ENCODE results near the gene HSD11B1L. TPM values are rescaled to one million over a fixed set of nuclear protein-coding genes. Genes with fewer than 3 reads are reported as not detected.

The HSD11B1L gene
- polyA plus RNA-seq, 3 donors, result 1.9 to 2.5 (median 2.4) TPM

- Mint-ChIP-seq H3K4me3 (peak overlapping the region; percentile 25 to 88), H3K27ac (peak overlapping the region in 6 of 7 donors; percentile 5 to 84 (median 50)), H3K27me3 (ENCODE audit: low read depth in 3 of 3) (peaks cover 0 to 5% (median 5%) of the 10 kb centered on the region in 3 donors), H3K9me3 (peaks cover 0 to 2% (median 0%) of the 10 kb centered on the region in 7 donors), H3K4me1 (peaks cover 23% of the 10 kb centered on the region), H3K36me3 (no peaks in the 10 kb centered on the region)
- H3K4me2 ChIP-seq (replicated peaks; ENCODE audit: extremely low read depth, low read length, poor library complexity, severe bottlenecking), result peak overlapping the region; percentile 92
- no peak for TF ChIP-seq CTCF (IDR thresholded peaks at IDR 0.05)
- no peaks in the 10 kb centered on the region for H3K9me3 ChIP-seq (replicated peaks in 1 of 2; ENCODE audit: control insufficient read depth in 1 of 2, insufficient read depth in 1 of 2, low read length in 2 of 2)
- peak overlapping the region; percentile 96 for H2AFZ ChIP-seq (ENCODE audit: insufficient read depth, low read depth, low read length, poor library complexity, severe bottlenecking)
- peaks cover 8% of the 10 kb centered on the region for H3K79me2 ChIP-seq (ENCODE audit: insufficient read depth, low read length)
- no peaks in the 10 kb centered on the region for H4K20me1 ChIP-seq (ENCODE audit: insufficient read depth, low read length)
- H3K4me1 ChIP-seq (ENCODE audit: control insufficient read depth in 1 of 2, insufficient read depth in 2 of 2, low read length in 2 of 2), result peaks cover 21 to 27% of the 10 kb centered on the region in 2 donors
- 69% methylated on average over 14 of the region's 17 CpGs for WGBS (ENCODE audit: insufficient coverage)
- DNase-seq, result no peak
- intact Hi-C loops (cut with micrococcal nuclease), result loop anchor here (2.0 to 10.0 kb wide), 4 partner anchors 59 to 693 kb away; partner anchors contain the start of genes ALKBH7 (in 1 of the 2), DUS3L (in 1 of the 2), NDUFA11 (in 1 of the 2) and PSPN (in 1 of the 2)
- H3K4me3 ChIP-seq (replicated peaks in 1 of 3; ENCODE audit: low read depth in 2 of 3, low read length in 3 of 3), result peak overlapping the region in 2 of 3 experiments; percentile 95 to 99
- peak overlapping the region; percentile 91 for H3K9ac ChIP-seq (ENCODE audit: insufficient read depth, low read length, poor library complexity, severe bottlenecking)
- no peaks in the 10 kb centered on the region for H3K36me3 ChIP-seq (replicated peaks in 1 of 2; ENCODE audit: control insufficient read depth in 1 of 2, insufficient read depth in 2 of 2, low read length in 2 of 2)
- no peak overlapping the region for H3K27ac ChIP-seq (ENCODE audit: low read depth in 1 of 2, low read length in 2 of 2)
- no peaks in the 10 kb centered on the region for H3K27me3 ChIP-seq (ENCODE audit: control insufficient read depth in 2 of 2, insufficient read depth in 2 of 2, low read length in 2 of 2)
These were observed 722 bp downstream of the HSD11B1L start for GRCh38 chr19:5681391-5682106.

GRCh38 chr19:5682107-5682482 lies 1.3 kb downstream of the HSD11B1L start:
- peaks cover 0 to 5% (median 5%) of the 10 kb centered on the region in 3 donors for H3K27me3 Mint-ChIP-seq (ENCODE audit: low read depth in 3 of 3)
- H3K4me1 Mint-ChIP-seq, result peaks cover 24% of the 10 kb centered on the region
- no peaks in the 10 kb centered on the region for H3K36me3 Mint-ChIP-seq
- peak overlapping the region in 1 of 7 donors; percentile 15 for H3K27ac Mint-ChIP-seq
- H3K79me2 ChIP-seq (ENCODE audit: insufficient read depth, low read length), result peaks cover 8% of the 10 kb centered on the region
- H2AFZ ChIP-seq (ENCODE audit: insufficient read depth, low read depth, low read length, poor library complexity, severe bottlenecking), result no peak overlapping the region
- H3K4me1 ChIP-seq (ENCODE audit: control insufficient read depth in 1 of 2, insufficient read depth in 2 of 2, low read length in 2 of 2), result peaks cover 21 to 32% of the 10 kb centered on the region in 2 donors
- H3K4me3 ChIP-seq (replicated peaks in 1 of 3; ENCODE audit: low read depth in 2 of 3, low read length in 3 of 3), result no peak overlapping the region
- H3K9me3 ChIP-seq (replicated peaks in 1 of 2; ENCODE audit: control insufficient read depth in 1 of 2, insufficient read depth in 1 of 2, low read length in 2 of 2), result no peaks in the 10 kb centered on the region
- no peak for TF ChIP-seq CTCF (IDR thresholded peaks at IDR 0.05)
- no peak for DNase-seq
- H4K20me1 ChIP-seq (ENCODE audit: insufficient read depth, low read length), result no peaks in the 10 kb centered on the region
- no peak overlapping the region for H3K4me2 ChIP-seq (replicated peaks; ENCODE audit: extremely low read depth, low read length, poor library complexity, severe bottlenecking)
- no peaks in the 10 kb centered on the region for H3K36me3 ChIP-seq (replicated peaks in 1 of 2; ENCODE audit: control insufficient read depth in 1 of 2, insufficient read depth in 2 of 2, low read length in 2 of 2)
- peaks cover 0 to 2% (median 0%) of the 10 kb centered on the region in 7 donors for H3K9me3 Mint-ChIP-seq
- H3K4me3 Mint-ChIP-seq, result peak overlapping the region in 1 of 2 donors; percentile 32
- no peaks in the 10 kb centered on the region for H3K27me3 ChIP-seq (ENCODE audit: control insufficient read depth in 2 of 2, insufficient read depth in 2 of 2, low read length in 2 of 2)
- no peak overlapping the region for H3K27ac ChIP-seq (ENCODE audit: low read depth in 1 of 2, low read length in 2 of 2)
- intact Hi-C loops (cut with micrococcal nuclease), result loop anchor here (10.0 kb wide), 3 partner anchors 113 to 693 kb away; partner anchors contain the start of genes ALKBH7 (in 1 of the 2), DUS3L (in 1 of the 2), NDUFA11 (in 1 of the 2) and PSPN (in 1 of the 2)
- 89% methylated on average over 3 of the region's 3 CpGs for WGBS (ENCODE audit: insufficient coverage)
- H3K9ac ChIP-seq (ENCODE audit: insufficient read depth, low read length, poor library complexity, severe bottlenecking), result no peak overlapping the region

Measured in CD14-positive monocyte (primary cell).